ENCODE data around the gene MT1B. TPM values are rescaled to one million over a fixed set of nuclear protein-coding genes. Genes with fewer than 3 reads are reported as not detected.
A peak's percentile ranks its signal among the peaks of the same experiment; 100 is the strongest.

MT1B gene
- total and polyA plus RNA-seq, 2 of the 13 experiments (the other 11 are each of a cell fraction or from before 2014, with no cell fraction given), result 0.89 TPM; not detected in 1

DNA sequence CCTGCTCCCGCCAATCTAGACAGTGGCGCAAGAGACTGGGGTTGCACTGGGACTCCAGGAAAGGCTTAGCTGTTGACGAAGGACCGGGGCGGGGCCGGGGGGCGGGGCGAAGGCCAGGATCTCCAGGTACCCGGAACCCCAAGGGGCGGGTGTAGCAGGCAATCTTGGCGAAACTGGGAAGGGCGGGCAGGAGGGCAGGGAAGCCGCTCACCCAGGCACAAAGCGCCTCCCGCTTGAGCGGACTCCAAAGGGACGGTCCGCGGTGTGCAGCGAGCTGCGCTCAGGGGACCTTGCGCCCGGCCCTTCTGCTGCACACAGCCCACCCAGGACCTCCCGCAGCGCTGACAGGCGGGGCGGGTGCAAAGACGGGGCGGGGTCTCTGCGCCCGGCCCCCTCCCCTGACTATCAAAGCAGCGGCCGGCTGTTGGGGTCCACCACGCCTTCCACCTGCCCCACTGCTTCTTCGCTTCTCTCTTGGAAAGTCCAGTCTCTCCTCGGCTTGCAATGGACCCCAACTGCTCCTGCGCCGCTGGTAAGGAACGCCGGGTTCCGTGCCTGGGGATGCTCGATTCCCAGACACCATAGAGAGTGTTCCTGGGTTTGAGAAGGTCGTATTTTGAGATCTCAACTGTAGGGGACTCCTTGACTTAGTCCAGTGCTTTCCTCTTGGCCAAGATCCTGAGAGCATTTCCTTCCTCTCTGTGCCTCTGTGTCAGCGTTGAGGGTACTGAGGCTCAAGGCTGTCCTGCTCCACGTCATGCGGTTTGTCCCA lies 6.1 kb downstream of the MT1B start, which contains the start of gene MT1F (continued):
- TF ChIP-seq, protein P1, sequence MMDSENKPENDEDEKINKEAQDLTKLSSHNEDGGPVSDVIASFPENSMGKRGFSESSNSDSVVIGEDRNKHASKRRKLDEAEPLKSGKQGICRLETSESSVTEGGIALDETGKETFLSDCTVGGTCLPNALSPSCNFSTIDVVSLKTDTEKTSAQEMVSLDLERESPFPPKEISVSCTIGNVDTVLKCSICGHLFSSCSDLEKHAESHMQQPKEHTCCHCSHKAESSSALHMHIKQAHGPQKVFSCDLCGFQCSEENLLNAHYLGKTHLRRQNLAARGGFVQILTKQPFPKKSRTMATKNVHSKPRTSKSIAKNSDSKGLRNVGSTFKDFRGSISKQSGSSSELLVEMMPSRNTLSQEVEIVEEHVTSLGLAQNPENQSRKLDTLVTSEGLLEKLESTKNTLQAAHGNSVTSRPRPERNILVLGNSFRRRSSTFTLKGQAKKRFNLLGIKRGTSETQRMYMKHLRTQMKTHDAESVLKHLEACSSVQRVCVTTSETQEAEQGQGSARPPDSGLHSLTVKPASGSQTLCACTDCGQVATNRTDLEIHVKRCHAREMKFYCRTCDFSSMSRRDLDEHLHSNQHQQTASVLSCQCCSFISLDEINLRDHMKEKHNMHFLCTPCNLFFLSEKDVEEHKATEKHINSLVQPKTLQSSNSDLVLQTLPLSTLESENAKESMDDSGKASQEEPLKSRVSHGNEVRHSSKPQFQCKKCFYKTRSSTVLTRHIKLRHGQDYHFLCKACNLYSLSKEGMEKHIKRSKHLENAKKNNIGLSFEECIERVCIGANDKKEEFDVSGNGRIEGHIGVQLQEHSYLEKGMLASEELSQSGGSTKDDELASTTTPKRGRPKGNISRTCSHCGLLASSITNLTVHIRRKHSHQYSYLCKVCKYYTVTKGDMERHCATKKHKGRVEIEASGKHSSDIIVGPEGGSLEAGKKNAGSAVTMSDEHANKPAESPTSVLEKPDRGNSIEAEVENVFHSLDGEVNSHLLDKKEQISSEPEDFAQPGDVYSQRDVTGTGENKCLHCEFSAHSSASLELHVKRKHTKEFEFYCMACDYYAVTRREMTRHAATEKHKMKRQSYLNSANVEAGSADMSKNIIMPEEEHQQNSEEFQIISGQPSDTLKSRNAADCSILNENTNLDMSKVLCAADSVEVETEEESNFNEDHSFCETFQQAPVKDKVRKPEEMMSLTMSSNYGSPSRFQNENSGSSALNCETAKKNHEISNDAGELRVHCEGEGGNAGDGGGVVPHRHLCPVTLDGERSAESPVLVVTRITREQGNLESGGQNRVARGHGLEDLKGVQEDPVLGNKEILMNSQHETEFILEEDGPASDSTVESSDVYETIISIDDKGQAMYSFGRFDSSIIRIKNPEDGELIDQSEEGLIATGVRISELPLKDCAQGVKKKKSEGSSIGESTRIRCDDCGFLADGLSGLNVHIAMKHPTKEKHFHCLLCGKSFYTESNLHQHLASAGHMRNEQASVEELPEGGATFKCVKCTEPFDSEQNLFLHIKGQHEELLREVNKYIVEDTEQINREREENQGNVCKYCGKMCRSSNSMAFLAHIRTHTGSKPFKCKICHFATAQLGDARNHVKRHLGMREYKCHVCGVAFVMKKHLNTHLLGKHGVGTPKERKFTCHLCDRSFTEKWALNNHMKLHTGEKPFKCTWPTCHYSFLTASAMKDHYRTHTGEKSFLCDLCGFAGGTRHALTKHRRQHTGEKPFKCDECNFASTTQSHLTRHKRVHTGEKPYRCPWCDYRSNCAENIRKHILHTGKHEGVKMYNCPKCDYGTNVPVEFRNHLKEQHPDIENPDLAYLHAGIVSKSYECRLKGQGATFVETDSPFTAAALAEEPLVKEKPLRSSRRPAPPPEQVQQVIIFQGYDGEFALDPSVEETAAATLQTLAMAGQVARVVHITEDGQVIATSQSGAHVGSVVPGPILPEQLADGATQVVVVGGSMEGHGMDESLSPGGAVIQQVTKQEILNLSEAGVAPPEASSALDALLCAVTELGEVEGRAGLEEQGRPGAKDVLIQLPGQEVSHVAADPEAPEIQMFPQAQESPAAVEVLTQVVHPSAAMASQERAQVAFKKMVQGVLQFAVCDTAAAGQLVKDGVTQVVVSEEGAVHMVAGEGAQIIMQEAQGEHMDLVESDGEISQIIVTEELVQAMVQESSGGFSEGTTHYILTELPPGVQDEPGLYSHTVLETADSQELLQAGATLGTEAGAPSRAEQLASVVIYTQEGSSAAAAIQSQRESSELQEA (CRISPR knock-in tag; IDR thresholded peaks at IDR 0.05; ENCODE audit: not compliant biosample characterization), result no peak
- TF ChIP-seq MEIS1 (CRISPR knock-in tag; IDR thresholded peaks at IDR 0.05; ENCODE audit: borderline replicate concordance) (0 out of 2 replicates have a peak, but pooled peaks have one; percentile 14), ZNF570 (CRISPR knock-in tag; IDR thresholded peaks at IDR 0.05; ENCODE audit: borderline replicate concordance) (no peak), ZBTB43 (CRISPR knock-in tag; conservative IDR thresholded peaks at IDR 0.05) (0 out of 2 replicates have a peak, but pooled peaks have one; percentile 43), ELF1 (CRISPR knock-in tag; IDR thresholded peaks at IDR 0.05) (0 out of 2 replicates have a peak, but pooled peaks have one; percentile 37), EEA1 (CRISPR knock-in tag; IDR thresholded peaks at IDR 0.05; ENCODE audit: borderline replicate concordance) (0 out of 2 replicates have a peak, but pooled peaks have one; percentile 63), ZNF644 (CRISPR knock-in tag; IDR thresholded peaks at IDR 0.05; ENCODE audit: low read depth) (peak; percentile 15; the same call in 1 of the 2 replicates), GLMP (CRISPR knock-in tag; IDR thresholded peaks at IDR 0.05; ENCODE audit: borderline replicate concordance) (no peak), CENPX (CRISPR knock-in tag; IDR thresholded peaks at IDR 0.05) (no peak), ZNF138 (CRISPR knock-in tag; IDR thresholded peaks at IDR 0.05; ENCODE audit: low read depth) (no peak)
- TF ChIP-seq, protein P2, sequence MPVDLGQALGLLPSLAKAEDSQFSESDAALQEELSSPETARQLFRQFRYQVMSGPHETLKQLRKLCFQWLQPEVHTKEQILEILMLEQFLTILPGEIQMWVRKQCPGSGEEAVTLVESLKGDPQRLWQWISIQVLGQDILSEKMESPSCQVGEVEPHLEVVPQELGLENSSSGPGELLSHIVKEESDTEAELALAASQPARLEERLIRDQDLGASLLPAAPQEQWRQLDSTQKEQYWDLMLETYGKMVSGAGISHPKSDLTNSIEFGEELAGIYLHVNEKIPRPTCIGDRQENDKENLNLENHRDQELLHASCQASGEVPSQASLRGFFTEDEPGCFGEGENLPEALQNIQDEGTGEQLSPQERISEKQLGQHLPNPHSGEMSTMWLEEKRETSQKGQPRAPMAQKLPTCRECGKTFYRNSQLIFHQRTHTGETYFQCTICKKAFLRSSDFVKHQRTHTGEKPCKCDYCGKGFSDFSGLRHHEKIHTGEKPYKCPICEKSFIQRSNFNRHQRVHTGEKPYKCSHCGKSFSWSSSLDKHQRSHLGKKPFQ (CRISPR knock-in tag; IDR thresholded peaks at IDR 0.05; ENCODE audit: insufficient replicate concordance), result no peak
